Inflammatory macrophage (primary cell): ENCODE data around the gene FIG4.
"Not testable (repeated sequence)": the region's sequence is repeated elsewhere in the genome, so short reads cannot be mapped to it uniquely, and the experiment has no call there.

Experiments
- DNase-seq, 2 donors: peaks; one replicate each; pipeline ENCODE4 v3.0.0-alpha.2; 2020 to 2022

FIG4 gene

GRCh38 chr6:109861946-109862345 is 170.8 kb downstream of the FIG4 start:
- DNase-seq: no peak

GRCh38 chr6:109864050-109864449 is 173.0 kb downstream of the FIG4 start:
- no peak for DNase-seq

GRCh38 chr6:109865968-109866367 is 174.9 kb downstream of the FIG4 start:
- no peak for DNase-seq

- DNase-seq: no peak
Measured at GRCh38 chr6:109867009-109867969, 176.2 kb downstream of the FIG4 start.

GRCh38 chr6:109867970-109868358 is 176.9 kb downstream of the FIG4 start:
- no peak for DNase-seq

- not testable (repeated sequence) for DNase-seq
Measured at GRCh38 chr6:109869398-109870088, 178.4 kb downstream of the FIG4 start.

- no peak for DNase-seq
Measured at GRCh38 chr6:109870089-109870410, 179.0 kb downstream of the FIG4 start.

- DNase-seq: no peak
Measured at GRCh38 chr6:109872549-109872948, 181.5 kb downstream of the FIG4 start.

GRCh38 chr6:109872968-109873545 is 182.0 kb downstream of the FIG4 start:
- peak; percentile 42 to 44 for DNase-seq

GRCh38 chr6:109874086-109874485 is 183.0 kb downstream of the FIG4 start:
- DNase-seq: no peak

- DNase-seq: no peak
Measured at GRCh38 chr6:109874621-109875020, 183.5 kb downstream of the FIG4 start.
